ENCODE measurements around the gene ADARB1. TPM values are rescaled to one million over a fixed set of nuclear protein-coding genes. Genes with fewer than 3 reads are reported as not detected.

ADARB1 gene
- total RNA-seq, 1 experiment from 2014 or later, result 15.8 TPM

GRCh38 chr21:45192332-45192731 lies 118.0 kb downstream of the ADARB1 start:
- Histone ChIP-seq H2AK5ac (ENCODE audit: insufficient read length, low read length) (no peak overlapping the region), H3T11ph (ENCODE audit: low read length) (no peak overlapping the region), H3K79me1 (ENCODE audit: insufficient read depth, low read depth, low read length, poor library complexity, severe bottlenecking) (no peaks in the 10 kb centered on the region), H2BK5ac (ENCODE audit: insufficient read length, low read length) (no peak overlapping the region), H4K8ac (replicated peaks; ENCODE audit: insufficient read length, low read depth, low read length) (no peak overlapping the region), H3K4me1 (ENCODE audit: insufficient read depth, low read length) (no peaks in the 10 kb centered on the region), H2BK15ac (ENCODE audit: low read depth, low read length) (no peak overlapping the region), H3K27ac (ENCODE audit: insufficient read length, low read depth, low read length) (no peak overlapping the region), H2BK120ac (ENCODE audit: low read depth, low read length, poor library complexity, severe bottlenecking) (no peak overlapping the region), H4K91ac (ENCODE audit: insufficient read length, low read depth, low read length) (no peak overlapping the region), H3K9me3 (ENCODE audit: control insufficient read depth, low read depth, low read length) (no peaks in the 10 kb centered on the region), H2BK12ac (ENCODE audit: insufficient read length, low read depth, low read length) (no peak overlapping the region), H3K14ac (ENCODE audit: insufficient read depth, low read length) (no peak overlapping the region), H3K23me2 (ENCODE audit: insufficient read length, low read depth, low read length, poor library complexity, severe bottlenecking) (no peaks in the 10 kb centered on the region), H2BK20ac (ENCODE audit: low read depth, low read length, poor library complexity, severe bottlenecking) (no peak overlapping the region), H3K23ac (ENCODE audit: insufficient read length, low read depth, low read length) (no peak overlapping the region), H3K9ac (ENCODE audit: extremely low read depth, insufficient read length, low read length) (no peak overlapping the region), H3K4ac (ENCODE audit: low read depth, low read length) (no peak overlapping the region), H3K79me2 (ENCODE audit: insufficient read depth, low read length) (no peaks in the 10 kb centered on the region), H3K4me2 (ENCODE audit: insufficient read depth, insufficient read length, low read length) (no peak overlapping the region), H4K20me1 (ENCODE audit: control insufficient read depth, insufficient read depth, insufficient read length) (no peaks in the 10 kb centered on the region), H3K27me3 (ENCODE audit: insufficient read depth, low read length) (no peaks in the 10 kb centered on the region), H3K18ac (ENCODE audit: insufficient read length, low read depth, low read length) (no peak overlapping the region), H2AFZ (ENCODE audit: low read length) (no peak overlapping the region), H4K5ac (ENCODE audit: insufficient read length, low read depth, low read length) (no peak overlapping the region), H3K56ac (ENCODE audit: insufficient read length, low read depth, low read length) (no peak overlapping the region)
- no CpG with 5 or more reads among the region's 3 CpGs for WGBS (ENCODE audit: extremely low coverage, insufficient read length, low lambda C conversion rate)
- H3K27me3 Mint-ChIP-seq (ENCODE audit: low read depth), result no peaks in the 10 kb centered on the region
- H3K36me3 Mint-ChIP-seq (ENCODE audit: insufficient read depth in 1 of 3, low read depth in 3 of 3), result peaks cover 24 to 33% (median 27%) of the 10 kb centered on the region in 3 experiments
- H3K27ac Mint-ChIP-seq, result no peak overlapping the region
- H3K4me3 Mint-ChIP-seq, result no peak overlapping the region
- DNase-seq, result no peak
- H3K9me3 Mint-ChIP-seq, result peaks cover 21 to 23% of the 10 kb centered on the region in 2 experiments
- H3K4me1 Mint-ChIP-seq, result peaks cover 7 to 8% of the 10 kb centered on the region in 2 experiments
- TF ChIP-seq CTCF (conservative IDR thresholded peaks at IDR 0.05), result peak; percentile 52
